Lower lobe of right lung (tissue), 2 donors: Measurements from ENCODE around the gene GABRD. TPM values are rescaled to one million over a fixed set of nuclear protein-coding genes. Genes with fewer than 3 reads are reported as not detected.

Source experiments
- ATAC-seq, 2 donors: fragments of 200-7000 bp; cut with Tn5 transposase; one replicate each; pipeline ENCODE4 v1.9.1; 2020 to 2022; ENCODE audit warnings: mild to moderate bottlenecking in 2 of 2, moderate library complexity in 2 of 2
- DNase-seq: peaks from one replicate; pipeline ENCODE4 v3.0.0-alpha.2; 2020
- H3K27ac ChIP-seq: fragments of 200-600 bp; one replicate; pipeline ENCODE4 v1.8.0; 2022
- H3K27me3 ChIP-seq: fragments of 200-600 bp; one replicate; pipeline ENCODE4 v1.8.0; 2022; ENCODE audit warnings: low read depth
- H3K36me3 ChIP-seq: fragments of 200-600 bp; one replicate; pipeline ENCODE4 v1.8.0; 2022; ENCODE audit warnings: mild to moderate bottlenecking
- H3K4me1 ChIP-seq: fragments of 200-600 bp; one replicate; pipeline ENCODE4 v1.8.0; 2022
- H3K4me3 ChIP-seq: fragments of 200-600 bp; one replicate; pipeline ENCODE4 v1.8.0; 2022; ENCODE audit warnings: mild to moderate bottlenecking
- H3K9me3 ChIP-seq: fragments of 200-600 bp; one replicate; pipeline ENCODE4 v1.8.0; 2022
- intact Hi-C: fragments of 100-400 bp; cut with DNase I; formaldehyde crosslinking; loops from one replicate; pipeline ENCODE4 v1.11.0; 2022
- total RNA-seq: library from RNA; stranded (reverse); fragmentation: NEBNext Ultra II Directional; extraction: Animal tissue kit (Norgen Biotek cat#: 25700); gene quantifications from one replicate; pipeline ENCODE4 v1.2.1, GENCODE V29; 2021
- TF ChIP-seq, protein P1 (sequence below): fragments of 200-600 bp; IDR thresholded peaks from one replicate; pipeline ENCODE4 v1.8.0; 2022; ENCODE audit warnings: antibody characterized with exemption, mild to moderate bottlenecking
- donor health status: DM: no; HTN: yes; CAD: no; lungs with severe emphysema.

The GABRD gene
- total RNA-seq, 1 donor from 2014 or later: 2.7 TPM

DNA sequence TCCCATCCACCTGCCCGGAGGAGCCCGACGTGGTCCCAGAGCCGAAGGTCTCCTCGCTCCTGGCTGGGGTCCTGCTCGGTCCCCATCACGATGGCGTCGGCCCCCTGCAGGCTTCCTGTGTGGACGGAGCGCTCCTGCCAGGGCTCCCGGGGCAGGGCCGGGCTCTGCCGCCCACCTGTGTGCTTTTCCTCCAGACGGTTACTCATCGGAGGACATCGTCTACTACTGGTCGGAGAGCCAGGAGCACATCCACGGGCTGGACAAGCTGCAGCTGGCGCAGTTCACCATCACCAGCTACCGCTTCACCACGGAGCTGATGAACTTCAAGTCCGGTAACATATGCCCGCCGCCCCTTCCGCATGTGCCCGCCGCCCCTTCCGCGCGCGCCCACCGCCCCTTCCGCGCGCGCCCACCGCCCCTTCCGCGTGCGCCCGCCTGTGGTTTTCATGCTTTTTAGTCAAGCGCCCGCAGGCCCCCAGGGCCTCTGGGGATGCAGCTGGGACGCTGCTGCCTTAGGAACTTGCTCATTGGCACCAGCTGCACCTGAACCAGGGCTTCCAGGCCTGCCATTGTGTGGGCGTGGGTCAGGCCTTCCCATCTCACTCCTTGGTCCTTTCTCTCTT, 8.9 kb downstream of the GABRD start:
- DNase-seq: no peak
- H3K27me3 ChIP-seq: peaks cover 15% of the 10 kb centered on the region
- no peak overlapping the region for H3K27ac ChIP-seq
- intact Hi-C loops: no loop called here
- no peak for ATAC-seq
- H3K4me3 ChIP-seq: no peak overlapping the region
- peaks cover 15% of the 10 kb centered on the region for H3K4me1 ChIP-seq
- TF ChIP-seq, protein P1, sequence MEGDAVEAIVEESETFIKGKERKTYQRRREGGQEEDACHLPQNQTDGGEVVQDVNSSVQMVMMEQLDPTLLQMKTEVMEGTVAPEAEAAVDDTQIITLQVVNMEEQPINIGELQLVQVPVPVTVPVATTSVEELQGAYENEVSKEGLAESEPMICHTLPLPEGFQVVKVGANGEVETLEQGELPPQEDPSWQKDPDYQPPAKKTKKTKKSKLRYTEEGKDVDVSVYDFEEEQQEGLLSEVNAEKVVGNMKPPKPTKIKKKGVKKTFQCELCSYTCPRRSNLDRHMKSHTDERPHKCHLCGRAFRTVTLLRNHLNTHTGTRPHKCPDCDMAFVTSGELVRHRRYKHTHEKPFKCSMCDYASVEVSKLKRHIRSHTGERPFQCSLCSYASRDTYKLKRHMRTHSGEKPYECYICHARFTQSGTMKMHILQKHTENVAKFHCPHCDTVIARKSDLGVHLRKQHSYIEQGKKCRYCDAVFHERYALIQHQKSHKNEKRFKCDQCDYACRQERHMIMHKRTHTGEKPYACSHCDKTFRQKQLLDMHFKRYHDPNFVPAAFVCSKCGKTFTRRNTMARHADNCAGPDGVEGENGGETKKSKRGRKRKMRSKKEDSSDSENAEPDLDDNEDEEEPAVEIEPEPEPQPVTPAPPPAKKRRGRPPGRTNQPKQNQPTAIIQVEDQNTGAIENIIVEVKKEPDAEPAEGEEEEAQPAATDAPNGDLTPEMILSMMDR: no peak
- H3K9me3 ChIP-seq: no peaks in the 10 kb centered on the region
- no peaks in the 10 kb centered on the region for H3K36me3 ChIP-seq

DNA sequence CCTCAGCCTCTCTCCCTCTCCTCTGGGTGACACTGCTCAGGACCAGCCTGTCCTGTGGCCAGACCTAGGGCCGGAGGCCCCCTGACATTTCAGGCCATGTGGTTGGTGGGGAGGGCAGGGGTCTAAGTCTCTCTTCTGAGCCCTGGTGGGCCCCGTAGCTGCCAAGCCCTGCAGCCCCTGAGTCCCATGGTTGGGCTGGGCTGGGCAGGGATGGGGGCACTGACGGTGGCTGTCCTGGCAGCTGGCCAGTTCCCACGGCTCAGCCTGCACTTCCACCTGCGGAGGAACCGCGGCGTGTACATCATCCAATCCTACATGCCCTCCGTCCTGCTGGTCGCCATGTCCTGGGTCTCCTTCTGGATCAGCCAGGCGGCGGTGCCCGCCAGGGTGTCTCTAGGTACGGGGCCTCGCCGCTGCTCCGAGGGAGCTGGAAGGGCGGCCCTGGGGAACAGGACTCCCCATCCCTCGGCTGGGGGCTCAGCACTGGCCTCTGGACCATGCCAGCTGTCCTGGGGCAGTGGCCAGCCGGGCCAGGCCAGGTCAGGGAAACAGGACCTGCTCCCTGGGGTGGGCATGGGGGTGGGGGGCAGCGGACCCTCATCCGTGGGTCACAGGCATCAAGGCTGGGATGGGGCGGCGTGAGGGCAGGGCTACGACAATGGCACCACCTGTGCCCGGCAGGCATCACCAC, 9.9 kb downstream of the GABRD start:
- no peak for ATAC-seq

GRCh38 chr1:2029561-2029960, 10.4 kb downstream of the GABRD start:
- intact Hi-C loops: no loop called here

More for the DNA sequence above, 9.9 kb downstream of the GABRD start:
- no peak for DNase-seq
- no peak overlapping the region for H3K27ac ChIP-seq
- H3K9me3 ChIP-seq: no peaks in the 10 kb centered on the region
- intact Hi-C loops: no loop called here
- H3K4me3 ChIP-seq: no peak overlapping the region
- TF ChIP-seq, protein P1: no peak
- peaks cover 15% of the 10 kb centered on the region for H3K4me1 ChIP-seq
- peaks cover 11% of the 10 kb centered on the region for H3K27me3 ChIP-seq
- no peaks in the 10 kb centered on the region for H3K36me3 ChIP-seq

GRCh38 chr1:2030076-2030871, 11.1 kb downstream of the GABRD start:
- TF ChIP-seq, protein P1: no peak
- Histone ChIP-seq H3K27ac (no peak overlapping the region), H3K27me3 (peaks cover 4% of the 10 kb centered on the region), H3K4me3 (no peak overlapping the region), H3K9me3 (no peaks in the 10 kb centered on the region), H3K4me1 (peaks cover 9% of the 10 kb centered on the region), H3K36me3 (no peaks in the 10 kb centered on the region)
- intact Hi-C loops: no loop called here
- ATAC-seq (no peak), DNase-seq (no peak)

More at GRCh38 chr1:2029561-2029960, 10.4 kb downstream of the GABRD start:
- TF ChIP-seq, protein P1: no peak
- no peak for ATAC-seq
- Histone ChIP-seq H3K9me3 (no peaks in the 10 kb centered on the region), H3K4me1 (peaks cover 15% of the 10 kb centered on the region), H3K4me3 (no peak overlapping the region), H3K27me3 (peaks cover 8% of the 10 kb centered on the region), H3K27ac (no peak overlapping the region), H3K36me3 (no peaks in the 10 kb centered on the region)
- no peak for DNase-seq
